OCI-LY7 (cell line): ENCODE data around the gene HOOK2. TPM values are rescaled to one million over a fixed set of nuclear protein-coding genes. Genes with fewer than 3 reads are reported as not detected.

ENCODE experiments used
- BruUV-seq: library from RNA; stranded (reverse); fragments of 400-500 nt; replicated peaks from 2 replicates; lab custom pipeline; 2021; lab: Mats Ljungman, UMichigan
- CTCF ChIA-PET: fragments of 300-600 bp; sonication (Branson Sonifier 250); formaldehyde crosslinking; loops from one replicate; lab custom pipeline; 2022; ENCODE audit warnings: antibody characterized with exemption; ENCODE audit not compliant: unreplicated experiment; lab: Charles Lee
- POLR2A ChIA-PET: fragments of 300-600 bp; sonication (Branson Sonifier 250); formaldehyde crosslinking; loops from one replicate; lab custom pipeline; 2022; ENCODE audit warnings: antibody characterized with exemption; lab: Charles Lee
- DNase-seq: peaks from one replicate; pipeline ENCODE4 v3.0.0-alpha.2; 2015; ENCODE audit warnings: low spot score
- H2AFZ ChIP-seq: fragments of 200-600 bp; sonication (generic), shearing (Covaris generic); 2 replicates; pipeline ENCODE4 v1.6.1; 2014; ENCODE audit warnings: mild to moderate bottlenecking, antibody characterized with exemption, low read length, moderate library complexity
- H3K27ac ChIP-seq: fragments of 200-600 bp; sonication (generic); 2 replicates; pipeline ENCODE4 v1.5.1; 2014; ENCODE audit warnings: mixed run types, low read depth, mild to moderate bottlenecking, moderate library complexity, low read length, inconsistent platforms; ENCODE audit not compliant: poor library complexity, severe bottlenecking
- H3K36me3 ChIP-seq: fragments of 200-600 bp; sonication (generic); 2 replicates; pipeline ENCODE4 v1.6.1; 2014; ENCODE audit warnings: mild to moderate bottlenecking, antibody characterized with exemption, low read length, moderate library complexity, mixed read lengths; ENCODE audit not compliant: insufficient read depth
- H3K4me1 ChIP-seq: fragments of 200-600 bp; sonication (generic); 2 replicates; pipeline ENCODE4 v1.5.1; 2014; ENCODE audit warnings: mild to moderate bottlenecking, low read length; ENCODE audit not compliant: insufficient read depth, poor library complexity, severe bottlenecking
- H3K4me2 ChIP-seq: fragments of 200-600 bp; sonication (generic); 2 replicates; pipeline ENCODE4 v1.6.1; 2014; ENCODE audit warnings: mild to moderate bottlenecking, low read length
- H3K4me3 ChIP-seq: fragments of 200-600 bp; sonication (generic); 2 replicates; pipeline ENCODE4 v1.5.1; 2014; ENCODE audit warnings: mild to moderate bottlenecking, low read depth, low read length; ENCODE audit not compliant: poor library complexity, severe bottlenecking
- H3K79me2 ChIP-seq: fragments of 200-600 bp; sonication (generic); 2 replicates; pipeline ENCODE4 v1.6.1; 2016; ENCODE audit warnings: low read depth, mild to moderate bottlenecking, low read length, moderate library complexity, mixed read lengths; ENCODE audit not compliant: insufficient read depth
- H3K9me2 ChIP-seq: fragments of 200-600 bp; sonication (generic); 2 replicates; pipeline ENCODE4 v1.6.1; 2016; ENCODE audit warnings: mild to moderate bottlenecking, low read length, mixed read lengths; ENCODE audit not compliant: insufficient read depth
- H3K9me3 ChIP-seq: fragments of 200-600 bp; sonication (generic); 2 replicates; pipeline ENCODE4 v1.6.1; 2014; ENCODE audit warnings: mild to moderate bottlenecking, mixed run types, low read length, mixed read lengths
- H4K20me1 ChIP-seq: fragments of 200-600 bp; sonication (generic); 2 replicates; pipeline ENCODE4 v1.6.1; 2014; ENCODE audit warnings: mild to moderate bottlenecking, antibody characterized with exemption, low read length, moderate library complexity, mixed read lengths; ENCODE audit not compliant: insufficient read depth
- CTCF ChIP-seq: fragments of 200-600 bp; sonication (generic); conservative IDR thresholded peaks from 2 replicates; pipeline ENCODE4 v1.5.1; 2014; ENCODE audit warnings: mild to moderate bottlenecking, antibody characterized with exemption, low read length, moderate library complexity, mixed read lengths
- EZH2phosphoT487 ChIP-seq: fragments of 200-600 bp; sonication (generic); IDR thresholded peaks from 2 replicates; pipeline ENCODE4 v1.6.1; 2018; ENCODE audit warnings: low read depth, borderline replicate concordance, mild to moderate bottlenecking, mixed run types, antibody characterized with exemption, low read length, moderate library complexity, mixed read lengths
- intact Hi-C: fragments of 100-400 bp; cut with micrococcal nuclease; formaldehyde crosslinking; loops from one replicate; pipeline ENCODE4 v1.10.0; 2022; ENCODE audit not compliant: unreplicated experiment
- total RNA-seq, 2 experiments: library from RNA; depleted of rRNA in 1 of 2; stranded (reverse); fragments of >200 nt in 1 of 2; shearing (Covaris generic) in 1 of 2; gene quantifications; 2 replicates each; pipeline ENCODE4 v1.2.3, GENCODE V29; 2014 to 2022

HOOK2 gene
- total RNA-seq, 2 experiments from 2014 or later = 9.1 to 28.8 TPM

DNA sequence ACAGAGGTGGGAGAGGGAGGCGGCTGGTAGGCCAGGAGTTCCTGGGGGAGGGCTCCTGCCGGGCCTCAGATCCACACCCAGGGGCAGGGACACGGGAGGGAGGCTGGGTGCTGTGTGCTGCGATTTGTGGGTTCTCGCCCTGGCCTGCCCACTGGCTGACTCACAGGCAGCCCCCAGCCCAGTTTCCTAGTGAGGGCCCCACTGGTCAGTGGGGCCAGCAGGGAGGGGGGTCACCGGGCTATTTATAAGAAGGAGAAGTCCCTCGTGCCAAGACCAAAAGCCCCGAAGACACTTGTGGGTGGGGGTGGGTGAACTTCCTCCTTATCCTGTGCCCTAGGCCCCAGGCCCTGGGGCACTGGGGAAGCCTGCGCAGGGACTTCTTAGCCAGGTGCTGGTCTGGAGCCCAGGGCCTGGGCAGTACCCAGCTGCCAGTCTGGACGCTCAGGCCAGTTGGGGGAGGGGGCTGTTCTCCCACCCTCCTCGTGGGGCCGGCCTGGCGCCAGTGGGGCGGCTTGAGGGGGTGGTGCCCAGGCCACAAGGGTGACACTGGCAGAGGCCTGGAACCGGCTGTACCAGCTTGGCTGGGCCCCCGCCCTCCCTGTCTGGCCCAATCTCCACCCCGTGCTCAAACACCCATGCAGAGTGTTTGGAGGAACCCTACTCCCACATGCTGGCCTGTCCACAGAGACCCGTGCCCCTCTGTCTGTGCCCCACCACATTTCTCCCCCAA, 11.0 kb upstream of the HOOK2 start:
- ChIA-PET POLR2A (no interaction called here), CTCF (no interaction called here)
- Histone ChIP-seq H2AFZ (peak overlapping the region; percentile 44; the same call in 1 of the 2 replicates), H3K9me2 (no peaks in the 10 kb centered on the region), H3K27ac (peak overlapping the region; percentile 27), H3K4me3 (no peak overlapping the region), H4K20me1 (no peaks in the 10 kb centered on the region), H3K4me2 (peak overlapping the region; percentile 40), H3K79me2 (no peaks in the 10 kb centered on the region), H3K9me3 (no peaks in the 10 kb centered on the region), H3K36me3 (no peaks in the 10 kb centered on the region), H3K4me1 (peaks cover 82% of the 10 kb centered on the region)
- BruUV-seq = no TSS peak
- intact Hi-C loops = no loop called here
- DNase-seq = no peak
- TF ChIP-seq CTCF = no peak
- no peak for TF ChIP-seq EZH2phosphoT487

GRCh38 chr19:12785431-12786031, 10.2 kb upstream of the HOOK2 start:
- no peaks in the 10 kb centered on the region for H3K36me3 ChIP-seq
- H4K20me1 ChIP-seq = no peaks in the 10 kb centered on the region
- peaks cover 76% of the 10 kb centered on the region for H3K4me1 ChIP-seq
- POLR2A ChIA-PET = no interaction called here
- intact Hi-C loops = no loop called here
- H3K79me2 ChIP-seq = no peaks in the 10 kb centered on the region
- no TSS peak for BruUV-seq
- no peak overlapping the region for H3K4me3 ChIP-seq
- H3K4me2 ChIP-seq = peak overlapping the region; percentile 40
- CTCF ChIA-PET = interaction anchor here (0.5 kb wide), 1 partner anchor 53 kb away, joined by 8 read pairs; the partner anchor contains the start of gene MAST1
- TF ChIP-seq CTCF (no peak), EZH2phosphoT487 (no peak)
- no peak for DNase-seq
- H3K27ac ChIP-seq = peak overlapping the region; percentile 27
- H2AFZ ChIP-seq = peak overlapping the region; percentile 47; the same call in 1 of the 2 replicates
- no peaks in the 10 kb centered on the region for H3K9me3 ChIP-seq
- H3K9me2 ChIP-seq = no peaks in the 10 kb centered on the region
